ENCODE measurements around the gene HBQ1.
"Not testable (repeated sequence)": the region's sequence is repeated elsewhere in the genome, so short reads cannot be mapped to it uniquely, and the experiment has no call there.

HBQ1 gene

DNA sequence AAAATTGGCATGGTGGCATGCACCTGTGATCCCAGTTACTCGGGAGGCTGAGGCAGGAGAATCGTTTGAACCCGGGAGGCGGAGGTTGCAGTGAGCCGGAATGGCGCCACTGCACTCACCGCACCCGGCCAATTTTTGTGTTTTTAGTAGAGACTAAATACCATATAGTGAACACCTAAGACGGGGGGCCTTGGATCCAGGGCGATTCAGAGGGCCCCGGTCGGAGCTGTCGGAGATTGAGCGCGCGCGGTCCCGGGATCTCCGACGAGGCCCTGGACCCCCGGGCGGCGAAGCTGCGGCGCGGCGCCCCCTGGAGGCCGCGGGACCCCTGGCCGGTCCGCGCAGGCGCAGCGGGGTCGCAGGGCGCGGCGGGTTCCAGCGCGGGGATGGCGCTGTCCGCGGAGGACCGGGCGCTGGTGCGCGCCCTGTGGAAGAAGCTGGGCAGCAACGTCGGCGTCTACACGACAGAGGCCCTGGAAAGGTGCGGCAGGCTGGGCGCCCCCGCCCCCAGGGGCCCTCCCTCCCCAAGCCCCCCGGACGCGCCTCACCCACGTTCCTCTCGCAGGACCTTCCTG, at the start of gene HBQ1:
Gene HBQ1, plus strand, starts transcription at position 359 of the 575 bp plus-strand sequence. Its CDS starts 28 bp downstream, at position 387.
- no peak for DNase-seq (ENCODE audit: low read depth)

DNA sequence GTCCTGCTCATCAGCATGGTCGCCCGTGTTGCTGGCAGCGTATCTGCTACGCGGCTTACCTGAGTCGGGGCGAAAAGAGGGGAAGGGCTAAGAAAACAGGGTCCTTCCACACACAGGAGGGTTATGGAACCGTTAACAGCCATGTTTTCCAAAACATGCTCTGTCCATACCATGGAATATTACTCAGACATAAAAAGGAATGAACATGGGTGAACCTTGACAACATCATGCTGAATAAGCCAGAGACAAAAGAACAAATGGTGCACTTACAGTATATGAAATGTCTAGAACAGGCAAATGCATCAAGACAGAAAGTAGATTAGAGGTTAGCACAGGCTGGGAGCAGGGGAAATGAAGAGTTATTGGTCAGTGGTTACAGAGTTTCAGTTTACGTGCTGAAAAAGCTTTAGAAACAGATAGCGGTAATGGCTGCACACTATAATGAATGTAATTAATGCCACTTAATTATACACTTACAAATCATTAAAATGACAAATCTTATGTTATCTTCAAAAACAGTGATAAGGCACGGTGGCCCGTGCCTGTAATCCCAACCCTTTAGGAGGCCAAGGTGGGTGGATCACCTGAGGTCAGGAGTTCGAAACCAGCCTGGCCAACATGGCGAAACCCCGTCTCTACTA, 49.6 kb upstream of the HBQ1 start:
- DNase-seq (ENCODE audit: low read depth) = no peak

DNA sequence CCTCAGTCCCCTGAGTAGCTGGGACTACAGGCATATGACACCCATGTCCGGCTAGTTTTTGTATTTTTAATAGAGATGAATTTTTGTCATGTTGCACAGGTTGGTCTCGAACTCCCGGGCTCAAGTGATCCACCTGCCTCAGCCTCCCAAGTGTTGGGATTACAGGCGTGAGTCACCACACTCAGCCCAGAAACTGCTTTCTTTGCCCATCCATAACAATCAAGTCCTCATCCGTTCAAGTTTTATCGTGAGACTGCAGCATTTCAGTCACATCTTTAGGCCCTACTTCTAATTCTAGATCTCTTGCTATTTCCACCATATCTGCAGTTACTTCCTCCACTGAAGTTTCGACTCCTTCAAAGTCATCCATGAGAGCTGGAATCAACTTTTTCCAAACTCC, 48.1 kb upstream of the HBQ1 start:
- DNase-seq (ENCODE audit: low read depth) = no peak

DNA sequence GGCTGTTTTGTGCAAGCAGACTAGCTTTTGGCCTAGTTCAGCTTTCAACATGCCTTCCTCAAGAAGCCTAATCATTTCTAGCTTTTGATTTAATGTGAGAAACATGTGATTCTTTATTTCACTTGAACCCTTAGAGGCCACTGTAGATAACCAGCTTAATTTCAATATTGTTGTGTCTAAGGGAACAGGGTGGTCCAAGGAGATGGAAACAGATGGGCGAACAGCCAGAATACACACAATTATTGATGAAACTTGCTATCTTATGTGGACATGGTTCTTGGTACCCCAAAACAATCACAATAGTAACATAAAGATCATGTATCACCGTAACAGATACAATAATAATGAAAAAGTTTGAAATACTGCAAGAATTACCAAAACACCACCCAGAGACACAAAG, 46.5 kb upstream of the HBQ1 start:
- DNase-seq (ENCODE audit: low read depth) = no peak

DNA sequence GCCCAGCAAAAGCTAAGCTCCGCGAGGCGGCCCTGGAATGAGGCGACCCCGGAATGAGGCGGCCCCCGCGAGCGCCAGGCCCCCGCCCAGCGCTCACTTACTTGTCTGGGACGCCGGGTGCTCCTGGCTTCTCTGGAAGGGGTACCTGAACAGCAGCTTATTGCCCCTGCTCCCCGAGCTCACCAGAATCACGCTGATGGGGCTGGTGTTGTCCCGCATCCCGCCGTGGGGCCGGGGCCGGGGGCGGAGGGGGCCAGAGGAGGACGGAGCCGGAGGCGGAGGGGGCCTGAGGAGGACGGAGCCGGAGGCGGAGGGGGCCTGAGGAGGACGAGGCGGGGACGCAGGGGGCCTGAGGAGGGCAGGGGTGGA, 42.2 kb upstream of the HBQ1 start:
- DNase-seq (ENCODE audit: low read depth) = no peak

DNA sequence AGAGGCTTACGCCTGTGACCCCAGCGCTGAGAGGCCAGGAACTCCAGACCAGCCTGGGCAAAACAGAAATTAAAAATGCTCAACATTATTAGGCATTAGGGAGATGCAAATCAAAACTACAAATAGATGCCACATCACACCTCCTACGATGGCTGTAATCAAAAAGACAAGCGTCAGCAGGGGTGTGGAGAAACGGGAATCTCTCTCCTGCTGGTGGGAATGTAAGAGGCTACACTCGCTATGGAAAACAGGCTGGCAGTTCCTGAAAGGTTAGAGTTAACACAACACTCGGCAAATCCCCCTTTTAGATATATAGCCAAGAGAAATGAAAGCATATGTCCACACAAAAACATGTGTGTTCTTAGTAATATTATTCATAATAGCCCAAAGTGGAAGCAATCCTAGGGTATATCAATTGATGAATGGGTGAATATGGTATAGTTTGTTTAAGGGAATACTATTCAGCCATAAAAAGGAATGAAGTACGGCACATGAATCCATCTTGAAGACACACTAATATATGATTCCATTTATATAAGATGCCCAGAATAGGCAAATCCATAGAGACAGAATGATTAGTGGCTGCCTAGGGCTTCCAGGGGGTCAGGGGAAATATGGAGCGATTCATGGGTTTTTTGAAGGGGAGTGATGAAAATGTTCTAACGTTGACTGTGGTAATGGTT, 39.9 kb upstream of the HBQ1 start:
- no peak for DNase-seq (ENCODE audit: low read depth)

DNA sequence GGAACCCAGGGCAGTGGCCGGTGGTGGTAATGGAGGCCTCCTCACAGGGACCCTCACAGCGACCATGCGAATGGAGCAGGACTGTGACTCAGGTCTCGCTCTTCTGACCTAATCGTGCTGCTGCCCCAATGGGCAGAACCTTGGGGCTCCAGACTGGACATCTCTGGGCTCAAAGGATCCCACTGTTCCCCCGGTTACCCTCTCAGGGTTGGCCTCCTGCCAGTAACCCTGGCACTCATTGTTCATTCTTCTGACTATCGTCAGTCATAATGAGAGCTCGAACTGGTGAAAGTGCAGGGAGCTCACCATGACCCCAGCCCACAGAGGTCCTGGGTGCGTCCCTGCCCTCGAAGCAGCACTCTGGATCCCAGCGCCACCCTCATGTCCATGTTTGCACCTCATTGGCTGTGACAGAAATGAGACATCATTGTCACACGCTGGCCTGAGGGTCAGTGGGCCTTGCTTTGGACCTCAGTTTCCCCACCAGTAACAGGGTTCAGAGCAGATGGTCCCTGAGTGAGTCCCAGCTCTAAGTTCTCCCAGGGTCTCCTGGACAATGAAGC, 37.8 kb upstream of the HBQ1 start:
- DNase-seq (ENCODE audit: low read depth) = no peak

DNA sequence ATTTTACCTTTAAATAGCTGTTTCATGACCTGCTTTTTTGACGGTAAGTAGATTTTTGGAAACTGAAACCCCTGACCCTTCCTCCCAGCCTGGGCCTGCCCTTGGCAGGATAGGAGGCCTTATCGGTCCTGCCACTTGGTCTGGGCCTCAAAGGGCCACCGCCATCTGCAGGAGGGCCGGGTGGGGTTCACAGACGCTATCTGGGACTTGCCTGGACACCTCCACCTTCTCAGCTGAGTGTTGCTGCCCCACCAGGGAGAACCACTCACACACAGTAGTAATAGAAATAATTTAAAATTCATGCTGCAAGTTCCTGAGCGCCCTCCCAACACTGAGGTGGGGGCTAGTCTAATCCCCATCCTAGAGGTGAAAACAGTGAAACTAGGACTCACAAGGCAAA, 37.2 kb upstream of the HBQ1 start:
- no peak for DNase-seq (ENCODE audit: low read depth)

DNA sequence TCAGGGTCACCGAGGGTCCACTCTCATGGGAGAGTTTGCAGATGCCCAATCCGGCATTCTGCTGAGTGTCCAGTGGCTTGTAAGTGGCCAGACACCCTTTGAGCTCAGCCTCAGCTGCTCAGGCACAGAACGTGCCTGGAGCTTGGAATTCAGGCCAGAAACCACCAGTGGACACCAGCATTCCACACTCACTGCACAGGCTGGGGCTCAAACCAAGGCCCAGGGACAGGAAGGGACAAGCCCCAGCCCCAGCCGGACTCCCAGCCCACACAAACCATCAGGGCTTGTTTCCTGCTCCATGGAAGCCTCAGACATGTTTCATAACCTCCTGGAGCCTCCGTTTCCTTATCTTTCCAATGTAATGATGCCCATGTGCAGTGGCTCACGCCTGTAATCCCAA, 36.8 kb upstream of the HBQ1 start:
- DNase-seq (ENCODE audit: low read depth) = no peak

DNA sequence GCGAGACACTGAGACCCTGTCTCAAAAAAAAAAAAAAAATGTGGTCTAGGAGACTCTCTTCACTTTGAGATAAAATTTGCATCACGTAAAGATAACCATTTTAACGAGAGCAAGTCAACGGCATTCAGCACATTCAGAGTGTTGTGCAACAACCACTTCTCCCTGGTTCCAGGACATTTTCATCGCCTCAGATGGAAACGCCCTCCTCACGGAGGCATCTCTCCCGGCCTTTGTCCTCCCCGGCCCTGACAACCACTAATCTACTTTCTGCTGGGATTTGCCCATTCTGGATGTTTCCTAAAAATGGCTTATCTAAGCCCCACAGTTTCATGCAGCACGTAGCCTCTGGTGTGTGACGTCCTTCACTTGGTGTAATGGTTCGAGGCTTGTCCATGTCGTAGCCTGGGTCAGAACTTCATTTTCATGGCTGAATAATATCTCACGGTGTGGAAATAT, 35.4 kb upstream of the HBQ1 start:
- DNase-seq (ENCODE audit: low read depth) = no peak

DNA sequence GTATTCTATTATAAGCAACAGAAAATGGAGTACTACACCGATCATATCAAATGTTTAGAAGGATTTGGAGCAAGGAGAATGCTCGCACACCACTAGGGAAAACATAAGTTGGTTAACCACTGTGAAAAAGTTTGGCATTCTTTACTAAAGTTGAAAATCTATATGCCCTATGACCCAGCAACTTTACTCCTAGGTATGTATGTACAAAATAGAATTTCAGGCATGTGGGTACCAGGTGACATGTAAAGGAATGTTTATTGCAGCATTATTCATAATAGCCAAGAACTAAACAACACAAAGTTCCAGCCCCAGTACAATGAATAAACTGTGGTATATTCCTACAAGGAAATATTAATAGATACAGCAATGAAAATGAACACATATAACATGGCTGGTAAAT, 33.6 kb upstream of the HBQ1 start:
- no peak for DNase-seq (ENCODE audit: low read depth)

DNA sequence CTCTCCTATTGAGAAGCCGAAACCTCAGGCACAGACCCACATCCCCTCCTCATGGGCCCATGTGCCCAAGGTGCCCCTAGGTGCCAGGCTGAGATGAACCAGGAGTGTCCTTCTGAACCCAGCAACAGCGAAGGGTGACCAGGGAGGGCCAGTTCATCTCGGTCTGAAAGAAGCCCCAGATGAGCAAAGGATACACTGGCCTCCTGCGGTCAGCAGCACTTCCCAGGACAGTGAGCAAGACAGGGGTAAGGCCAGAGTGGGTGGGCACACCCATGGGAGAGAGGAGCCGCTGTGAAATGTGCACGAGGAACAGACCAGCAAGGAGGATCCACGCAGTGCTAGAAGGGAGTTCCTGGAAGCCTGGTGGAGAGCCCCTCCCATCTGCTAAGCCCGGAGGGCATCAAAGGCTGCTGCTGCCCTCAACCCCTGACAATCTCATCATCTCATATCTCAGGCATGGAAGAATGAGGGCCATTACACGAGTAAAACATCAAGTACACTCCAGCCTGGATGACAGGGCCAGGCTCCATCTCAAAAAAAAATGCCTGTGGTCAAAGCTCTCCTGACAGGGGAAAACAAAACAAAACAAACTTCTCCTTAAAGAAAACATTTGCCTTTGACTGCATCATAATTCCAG, 31.1 kb upstream of the HBQ1 start:
- no peak for DNase-seq (ENCODE audit: low read depth)

DNA sequence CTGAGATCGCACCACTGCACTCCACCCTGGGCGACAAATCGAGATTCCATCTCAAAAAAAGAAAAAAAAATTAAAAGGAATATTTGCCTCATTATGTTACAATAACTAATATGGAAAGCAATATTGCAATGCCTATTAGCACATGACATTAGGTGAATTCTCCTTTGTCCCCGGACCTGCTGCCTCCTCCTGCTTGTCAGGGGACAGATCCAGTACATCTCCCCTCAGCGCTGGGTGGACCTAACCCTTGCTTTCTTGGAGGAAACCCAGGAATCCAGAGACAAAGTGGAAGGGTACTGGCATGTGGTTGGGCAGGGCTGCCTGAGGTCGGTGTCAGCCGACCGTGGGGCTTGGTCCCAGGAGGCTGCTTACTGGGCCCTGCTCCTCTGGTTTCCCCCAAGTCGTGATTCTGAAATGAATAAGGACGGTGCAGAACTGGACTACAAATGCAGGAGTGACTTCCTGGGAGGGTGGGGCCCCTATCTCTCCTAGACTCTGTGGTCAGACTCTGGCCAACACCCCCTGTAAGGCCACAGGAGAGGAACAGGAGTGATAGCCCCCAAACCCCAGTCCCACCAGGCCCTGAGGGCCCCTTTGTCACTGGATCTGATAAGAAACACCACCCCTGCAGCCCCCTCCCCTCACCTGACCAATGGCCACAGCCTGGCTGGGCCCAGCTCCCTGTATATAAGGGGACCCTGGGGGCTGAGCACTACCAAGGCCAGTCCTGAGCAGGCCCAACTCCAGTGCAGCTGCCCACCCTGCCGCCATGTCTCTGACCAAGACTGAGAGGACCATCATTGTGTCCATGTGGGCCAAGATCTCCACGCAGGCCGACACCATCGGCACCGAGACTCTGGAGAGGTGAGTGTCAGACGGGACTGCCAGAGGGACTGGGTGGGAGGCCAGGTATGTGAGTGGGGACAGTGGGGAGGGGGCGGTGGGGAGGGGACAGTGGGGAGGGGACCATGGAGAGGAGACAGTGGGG, 27.8 kb upstream of the HBQ1 start, which contains the start of gene HBZ:
Gene HBZ, plus strand, starts transcription at position 504 of the 988 bp plus-strand sequence. Its CDS starts 266 bp downstream, at position 770.
- no peak for DNase-seq (ENCODE audit: low read depth)

DNA sequence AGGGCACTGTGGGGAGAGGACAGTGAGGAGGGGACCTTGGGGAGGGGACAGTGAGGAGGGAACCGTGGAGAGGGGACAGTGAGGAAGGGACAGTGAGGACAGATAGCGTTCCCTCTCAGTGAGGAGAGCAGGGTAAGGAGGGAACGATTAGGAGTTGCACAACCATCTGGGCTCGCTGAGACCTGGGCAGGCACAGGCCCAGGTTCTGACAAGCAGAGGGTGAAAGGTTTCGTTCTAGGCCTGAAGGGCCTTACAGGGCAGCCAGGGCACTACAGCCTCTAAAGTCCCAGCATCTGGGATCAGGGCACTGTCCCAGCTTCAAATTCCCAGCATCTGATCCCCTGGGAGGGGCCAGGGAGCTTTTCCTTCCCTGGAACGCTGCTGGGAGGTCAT, 27.1 kb upstream of the HBQ1 start:
- not testable (repeated sequence) for DNase-seq (ENCODE audit: low read depth)

DNA sequence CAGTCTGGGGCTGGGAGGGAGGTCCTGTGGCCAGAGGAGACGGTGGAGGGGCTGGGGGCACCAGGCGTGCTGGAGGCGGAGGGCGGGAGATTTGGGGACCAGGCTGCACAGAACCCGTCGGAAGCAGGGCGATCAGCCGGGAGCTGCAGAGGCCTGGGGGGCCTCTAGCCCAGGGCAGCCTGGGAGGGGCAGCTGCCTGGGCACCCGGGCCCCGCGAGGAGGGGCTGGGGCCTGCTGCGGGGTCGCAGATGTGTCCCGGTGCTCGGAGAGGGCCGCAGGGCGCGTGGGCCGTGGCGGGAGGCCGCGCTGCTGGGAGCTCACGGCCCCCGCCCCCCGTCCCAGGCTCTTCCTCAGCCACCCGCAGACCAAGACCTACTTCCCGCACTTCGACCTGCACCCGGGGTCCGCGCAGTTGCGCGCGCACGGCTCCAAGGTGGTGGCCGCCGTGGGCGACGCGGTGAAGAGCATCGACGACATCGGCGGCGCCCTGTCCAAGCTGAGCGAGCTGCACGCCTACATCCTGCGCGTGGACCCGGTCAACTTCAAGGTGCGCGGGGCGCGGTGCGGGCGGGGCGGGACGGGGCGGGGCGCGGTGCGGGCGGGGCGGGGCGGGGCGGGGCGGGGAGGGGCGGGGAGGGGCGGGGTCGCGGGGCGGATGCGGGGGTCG, 26.6 kb upstream of the HBQ1 start:
- not testable (repeated sequence) for DNase-seq (ENCODE audit: low read depth)

DNA sequence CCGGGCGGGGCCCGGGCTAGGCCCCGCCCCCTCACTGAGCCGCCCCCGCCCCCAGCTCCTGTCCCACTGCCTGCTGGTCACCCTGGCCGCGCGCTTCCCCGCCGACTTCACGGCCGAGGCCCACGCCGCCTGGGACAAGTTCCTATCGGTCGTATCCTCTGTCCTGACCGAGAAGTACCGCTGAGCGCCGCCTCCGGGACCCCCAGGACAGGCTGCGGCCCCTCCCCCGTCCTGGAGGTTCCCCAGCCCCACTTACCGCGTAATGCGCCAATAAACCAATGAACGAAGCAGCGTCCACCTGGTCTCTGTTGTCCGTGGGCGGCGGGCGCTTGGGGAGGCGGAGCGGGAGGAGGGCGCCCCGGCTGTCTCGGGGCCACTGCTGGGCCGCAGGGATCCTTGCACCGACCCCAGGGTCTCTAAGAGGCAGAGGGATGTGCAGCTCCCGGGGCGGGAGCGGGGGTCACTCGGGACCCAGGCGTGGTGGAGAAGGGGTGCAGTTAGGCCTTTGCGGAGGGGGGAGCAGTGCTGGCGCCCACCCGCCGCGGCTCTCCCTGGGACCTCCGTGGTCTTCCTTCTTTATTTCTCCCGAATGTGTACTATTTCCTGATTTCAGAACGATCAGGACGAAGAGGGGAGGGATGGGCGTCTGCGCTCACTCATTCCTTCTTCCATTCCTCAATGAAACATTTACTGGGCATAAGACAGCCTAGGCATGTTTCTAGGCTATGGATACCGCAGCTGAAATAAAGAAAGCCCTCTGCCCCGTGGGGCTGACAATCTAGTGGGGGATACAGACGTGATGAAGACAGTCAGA, 25.8 kb upstream of the HBQ1 start:
- DNase-seq (ENCODE audit: low read depth) = no peak

DNA sequence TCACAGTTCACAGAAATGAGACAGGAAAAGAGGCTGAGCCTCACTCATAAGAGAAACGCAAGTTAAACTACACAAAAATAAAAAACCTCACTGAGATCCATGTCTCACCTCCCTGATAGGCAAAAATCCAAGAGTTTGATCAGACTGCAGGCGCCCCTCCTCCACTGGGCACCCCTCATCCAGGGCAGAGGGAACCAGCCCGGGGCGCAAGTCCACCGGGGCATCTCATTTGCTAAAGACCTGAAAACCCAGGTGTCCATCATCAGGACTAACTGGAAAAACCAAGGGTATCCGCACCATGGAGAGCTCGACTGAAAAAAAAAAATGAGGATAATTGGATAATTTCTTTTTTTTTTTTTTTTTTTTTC, 25.2 kb upstream of the HBQ1 start:
- DNase-seq (ENCODE audit: low read depth) = no peak

DNA sequence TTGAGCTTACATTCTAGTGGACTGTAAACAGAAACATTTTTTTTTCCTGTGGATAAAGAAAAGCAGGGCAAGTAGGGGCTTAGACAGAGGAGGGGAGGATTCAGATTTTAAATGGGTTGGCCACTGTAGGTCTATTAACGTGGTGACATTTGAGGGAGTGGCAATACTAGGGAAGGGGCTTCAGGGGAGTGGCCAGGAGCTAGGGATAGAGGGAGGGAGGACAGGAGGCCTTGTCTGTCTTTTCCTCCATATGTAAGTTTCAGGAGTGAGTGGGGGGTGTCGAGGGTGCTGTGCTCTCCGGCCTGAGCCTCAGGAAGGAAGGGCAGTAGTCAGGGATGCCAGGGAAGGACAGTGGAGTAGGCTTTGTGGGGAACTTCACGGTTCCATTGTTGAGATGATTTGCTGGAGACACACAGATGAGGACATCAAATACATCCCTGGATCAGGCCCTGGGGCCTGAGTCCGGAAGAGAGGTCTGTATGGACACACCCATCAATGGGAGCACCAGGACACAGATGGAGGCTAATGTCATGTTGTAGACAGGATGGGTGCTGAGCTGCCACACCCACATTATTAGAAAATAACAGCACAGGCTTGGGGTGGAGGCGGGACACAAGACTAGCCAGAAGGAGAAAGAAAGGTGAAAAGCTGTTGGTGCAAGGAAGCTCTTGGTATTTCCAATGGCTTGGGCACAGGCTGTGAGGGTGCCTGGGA, 21.0 kb upstream of the HBQ1 start:
- DNase-seq (ENCODE audit: low read depth) = no peak

DNA sequence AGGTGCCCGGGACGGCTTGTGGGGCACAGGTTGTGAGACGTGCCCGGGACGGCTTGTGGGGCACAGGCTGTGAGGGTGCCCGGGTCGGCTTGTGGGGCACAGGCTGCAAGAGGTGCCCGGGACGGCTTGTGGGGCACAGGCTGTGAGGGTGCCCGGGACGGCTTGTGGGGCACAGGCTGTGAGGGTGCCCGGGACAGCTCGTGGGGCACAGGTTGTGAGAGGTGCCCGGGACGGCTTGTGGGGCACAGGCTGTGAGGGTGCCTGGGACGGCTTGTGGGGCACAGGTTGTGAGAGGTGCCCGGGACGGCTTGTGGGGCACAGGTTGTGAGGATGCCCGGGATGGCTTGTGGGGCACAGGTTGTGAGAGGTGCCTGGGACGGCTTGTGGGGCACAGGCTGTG, 20.0 kb upstream of the HBQ1 start:
- DNase-seq (ENCODE audit: low read depth) = not testable (repeated sequence)
